Activated naive CD8-positive, alpha-beta T cell treated with anti-CD3 and anti-CD28 coated beads, Interleukin-2, amount 50 U/mL, for 24 hours (primary cell): ENCODE results near the gene TBC1D2.

Experiments
- ATAC-seq: fragments of 150-1000 bp; cut with Tn5 transposase; one replicate; pipeline ENCODE4 v1.10.0; 2021
- DNase-seq: peaks from one replicate; pipeline ENCODE4 v3.0.0; 2021
- H3K27ac Mint-ChIP-seq: one replicate; pipeline ENCODE4 v1.8.0; 2021; ENCODE audit warnings: mild to moderate bottlenecking, mixed read lengths
- H3K27me3 Mint-ChIP-seq: one replicate; pipeline ENCODE4 v1.8.0; 2021; ENCODE audit warnings: mixed read lengths
- H3K36me3 Mint-ChIP-seq: one replicate; pipeline ENCODE4 v1.8.0; 2021; ENCODE audit warnings: low read depth, mixed read lengths
- H3K4me1 Mint-ChIP-seq: one replicate; pipeline ENCODE4 v1.8.0; 2021; ENCODE audit warnings: mixed read lengths
- H3K4me3 Mint-ChIP-seq: one replicate; pipeline ENCODE4 v1.8.0; 2021; ENCODE audit warnings: mild to moderate bottlenecking, moderate library complexity, mixed read lengths
- H3K9me3 Mint-ChIP-seq: one replicate; pipeline ENCODE4 v1.8.0; 2021; ENCODE audit warnings: mixed read lengths

TBC1D2 gene

DNA sequence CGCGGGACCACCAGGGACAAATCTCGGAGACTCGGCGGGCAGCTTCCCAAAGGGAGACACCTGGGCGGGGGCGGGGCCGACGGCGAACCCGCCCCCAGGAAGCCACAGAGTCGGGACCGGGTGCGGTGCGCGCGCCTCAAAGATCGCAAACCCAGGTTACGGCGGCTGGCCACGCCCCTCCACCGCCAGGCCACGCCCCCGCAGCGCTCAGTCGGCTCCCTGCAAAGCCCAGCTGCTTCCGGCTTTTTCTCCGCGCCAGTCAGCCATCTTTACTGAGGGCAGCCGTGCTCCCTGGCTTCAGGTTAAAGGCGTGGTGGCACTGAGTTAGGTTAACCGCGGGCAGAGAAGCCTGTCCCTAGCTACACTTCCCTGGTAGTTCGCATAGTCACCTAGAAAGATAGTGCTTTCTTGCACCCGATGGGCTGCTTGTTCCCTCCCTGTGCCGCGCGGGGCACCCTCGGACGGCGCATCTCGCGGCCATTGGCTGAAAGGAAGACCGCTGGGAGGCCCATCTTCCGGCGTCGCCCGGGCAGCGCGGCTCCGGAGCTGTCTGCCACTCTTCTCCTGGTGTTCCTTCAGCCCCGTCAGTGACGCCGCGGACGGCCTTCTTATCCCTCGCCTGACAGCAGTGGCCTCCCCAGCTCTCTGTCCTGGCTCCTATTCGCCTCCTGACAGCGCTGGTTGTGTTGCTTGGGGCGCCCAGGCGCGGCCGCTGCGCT is at the start of gene TBC1D2:
Gene TBC1D2 (minus strand): TSS at position 72 of the 719 bp plus-strand sequence. CDS start 108 bp downstream, outside the sequence.
- ATAC-seq (peak; percentile 83), DNase-seq (peak; percentile 98)
- Mint-ChIP-seq H3K4me3 (peak within 1 kb of the TSS; percentile 88), H3K4me1 (peaks cover 19% of the 10 kb centered on the region), H3K27me3 (no peaks in the 10 kb centered on the region), H3K36me3 (no peaks in the 10 kb centered on the region), H3K9me3 (no peaks in the 10 kb centered on the region), H3K27ac (peak within 1 kb of the TSS; percentile 94)

DNA sequence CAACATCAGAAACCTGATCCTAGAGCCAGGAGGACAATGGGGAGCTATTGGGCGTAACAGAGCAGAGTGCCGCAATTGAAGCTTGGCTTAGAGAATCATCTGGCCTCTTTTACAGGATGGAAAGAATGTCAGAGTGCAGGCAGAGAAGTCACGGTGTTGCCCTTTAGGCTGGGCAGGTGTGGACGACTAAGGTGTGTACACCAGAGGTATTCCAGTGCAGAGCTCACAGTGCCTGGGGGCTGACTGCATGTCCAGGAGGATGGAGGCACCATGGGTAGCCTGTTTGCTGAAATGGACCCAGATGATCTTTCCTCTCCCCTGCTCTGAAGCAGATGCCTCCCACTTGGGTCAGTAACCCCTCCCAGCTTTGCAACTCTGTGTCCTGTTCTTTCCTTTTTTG is 48.9 kb upstream of the TBC1D2 start:
- Mint-ChIP-seq H3K27me3 (no peaks in the 10 kb centered on the region), H3K27ac (no peak overlapping the region), H3K4me3 (no peak overlapping the region), H3K9me3 (no peaks in the 10 kb centered on the region), H3K4me1 (no peaks in the 10 kb centered on the region), H3K36me3 (no peaks in the 10 kb centered on the region)
- ATAC-seq (no peak), DNase-seq (no peak)

GRCh38 chr9:98303633-98304125 is 48.2 kb upstream of the TBC1D2 start:
- no peak for ATAC-seq
- H3K27ac Mint-ChIP-seq, result no peak overlapping the region
- no peak overlapping the region for H3K4me3 Mint-ChIP-seq
- DNase-seq, result no peak
- no peaks in the 10 kb centered on the region for H3K9me3 Mint-ChIP-seq
- no peaks in the 10 kb centered on the region for H3K4me1 Mint-ChIP-seq
- H3K27me3 Mint-ChIP-seq, result peaks cover 1% of the 10 kb centered on the region
- H3K36me3 Mint-ChIP-seq, result no peaks in the 10 kb centered on the region

DNA sequence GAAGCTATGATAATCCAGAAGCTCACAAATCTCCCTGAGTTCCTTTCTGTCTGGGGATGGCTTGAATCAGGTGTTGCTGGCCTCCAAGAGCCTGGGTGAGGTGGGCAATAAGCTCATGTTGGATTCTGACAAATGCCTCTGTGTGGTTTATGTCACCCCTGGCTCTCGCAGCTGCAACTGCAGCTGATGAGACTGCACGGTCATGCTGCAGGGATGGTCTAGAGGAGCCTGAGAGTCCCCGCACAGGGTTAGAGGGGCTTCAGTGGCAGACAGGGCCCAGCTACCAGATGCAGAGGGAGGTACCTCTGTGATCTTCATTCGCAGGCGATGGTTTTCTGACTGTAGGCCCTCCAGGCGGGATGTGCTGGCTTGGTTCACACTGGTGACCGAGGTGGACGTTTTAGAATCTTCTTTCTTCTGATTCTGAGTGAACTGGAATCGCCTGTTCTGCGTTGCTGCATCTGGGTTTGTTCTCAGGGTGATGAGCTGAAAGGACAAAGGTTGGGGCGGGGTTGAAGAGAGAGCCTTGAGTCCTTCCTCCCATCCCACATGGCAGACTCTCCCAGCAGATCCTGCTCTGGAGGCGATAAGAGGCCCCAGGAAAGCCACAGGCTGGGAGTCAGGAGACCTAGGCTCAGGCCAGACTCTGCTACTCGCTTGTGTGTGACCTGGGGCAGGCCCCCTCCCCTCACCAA is 47.6 kb upstream of the TBC1D2 start:
- no peaks in the 10 kb centered on the region for H3K4me1 Mint-ChIP-seq
- H3K27ac Mint-ChIP-seq, result no peak overlapping the region
- no peaks in the 10 kb centered on the region for H3K9me3 Mint-ChIP-seq
- no peak for DNase-seq
- H3K4me3 Mint-ChIP-seq, result no peak overlapping the region
- H3K27me3 Mint-ChIP-seq, result peaks cover 4% of the 10 kb centered on the region
- ATAC-seq, result no peak
- H3K36me3 Mint-ChIP-seq, result no peaks in the 10 kb centered on the region

DNA sequence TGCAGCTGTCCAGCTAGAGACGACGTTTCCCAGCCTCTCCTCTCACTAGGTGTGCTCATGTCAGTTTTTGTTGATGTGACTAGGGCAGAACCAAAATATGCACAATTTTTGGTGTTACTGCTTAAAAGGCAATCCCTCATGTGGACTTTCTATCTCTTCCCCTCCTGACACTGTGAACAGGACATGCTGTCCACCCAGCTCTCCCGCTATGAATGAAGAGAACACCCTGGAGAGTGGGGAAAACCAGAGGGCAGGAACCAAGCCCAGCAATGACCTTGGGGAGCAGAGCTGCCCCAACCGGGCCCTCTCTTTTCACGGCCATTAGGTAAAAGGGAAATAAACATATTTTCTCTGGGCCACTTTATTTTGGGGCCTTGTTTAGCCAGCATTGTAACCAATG is 46.7 kb upstream of the TBC1D2 start:
- no peak for ATAC-seq
- H3K27ac Mint-ChIP-seq, result no peak overlapping the region
- no peaks in the 10 kb centered on the region for H3K9me3 Mint-ChIP-seq
- DNase-seq, result no peak
- H3K27me3 Mint-ChIP-seq, result peaks cover 6% of the 10 kb centered on the region
- no peak overlapping the region for H3K4me3 Mint-ChIP-seq
- H3K36me3 Mint-ChIP-seq, result no peaks in the 10 kb centered on the region
- no peaks in the 10 kb centered on the region for H3K4me1 Mint-ChIP-seq

GRCh38 chr9:98300611-98301010 is 45.2 kb upstream of the TBC1D2 start:
- Mint-ChIP-seq H3K9me3 (no peaks in the 10 kb centered on the region), H3K27me3 (peaks cover 6% of the 10 kb centered on the region), H3K36me3 (no peaks in the 10 kb centered on the region), H3K4me1 (no peaks in the 10 kb centered on the region), H3K4me3 (no peak overlapping the region), H3K27ac (no peak overlapping the region)
- ATAC-seq (no peak), DNase-seq (no peak)

DNA sequence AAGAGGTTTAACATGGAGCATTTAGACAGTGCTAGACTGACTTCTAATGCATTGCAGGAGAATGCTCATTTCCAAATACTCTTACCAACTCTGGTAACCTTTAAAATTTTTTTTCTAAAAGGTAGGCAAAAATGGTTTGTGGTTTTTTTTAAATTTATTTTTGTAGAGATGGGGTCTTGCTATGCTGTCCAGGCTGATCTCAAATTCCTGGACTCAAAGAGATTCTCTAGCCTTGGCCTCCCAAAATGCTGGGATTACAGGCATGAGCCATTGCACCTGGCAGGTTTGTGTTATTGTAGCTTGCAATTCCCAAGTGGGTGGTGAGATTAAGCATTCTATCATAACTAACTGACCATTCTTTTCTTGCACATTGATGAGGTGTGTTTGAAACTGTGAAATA is 43.0 kb upstream of the TBC1D2 start:
- no peak overlapping the region for H3K4me3 Mint-ChIP-seq
- no peaks in the 10 kb centered on the region for H3K9me3 Mint-ChIP-seq
- DNase-seq (no peak), ATAC-seq (no peak)
- peaks cover 6% of the 10 kb centered on the region for H3K27me3 Mint-ChIP-seq
- no peak overlapping the region for H3K27ac Mint-ChIP-seq
- no peaks in the 10 kb centered on the region for H3K4me1 Mint-ChIP-seq
- no peaks in the 10 kb centered on the region for H3K36me3 Mint-ChIP-seq

- no peaks in the 10 kb centered on the region for H3K9me3 Mint-ChIP-seq
- peaks cover 8% of the 10 kb centered on the region for H3K27me3 Mint-ChIP-seq
- H3K4me1 Mint-ChIP-seq, result no peaks in the 10 kb centered on the region
- no peak for ATAC-seq
- H3K27ac Mint-ChIP-seq, result no peak overlapping the region
- no peak overlapping the region for H3K4me3 Mint-ChIP-seq
- DNase-seq, result no peak
- H3K36me3 Mint-ChIP-seq, result no peaks in the 10 kb centered on the region
Observed at GRCh38 chr9:98295824-98296223, 40.4 kb upstream of the TBC1D2 start.

GRCh38 chr9:98291820-98292219 is 36.4 kb upstream of the TBC1D2 start:
- no peak for ATAC-seq
- no peaks in the 10 kb centered on the region for H3K4me1 Mint-ChIP-seq
- no peaks in the 10 kb centered on the region for H3K9me3 Mint-ChIP-seq
- no peaks in the 10 kb centered on the region for H3K36me3 Mint-ChIP-seq
- H3K27ac Mint-ChIP-seq, result no peak overlapping the region
- no peak overlapping the region for H3K4me3 Mint-ChIP-seq
- H3K27me3 Mint-ChIP-seq, result peaks cover 2% of the 10 kb centered on the region
- no peak for DNase-seq

GRCh38 chr9:98290411-98290810 is 35.0 kb upstream of the TBC1D2 start:
- Mint-ChIP-seq H3K36me3 (no peaks in the 10 kb centered on the region), H3K4me1 (no peaks in the 10 kb centered on the region), H3K4me3 (no peak overlapping the region), H3K9me3 (no peaks in the 10 kb centered on the region), H3K27me3 (peaks cover 2% of the 10 kb centered on the region), H3K27ac (no peak overlapping the region)
- DNase-seq, result no peak
- ATAC-seq, result no peak

DNA sequence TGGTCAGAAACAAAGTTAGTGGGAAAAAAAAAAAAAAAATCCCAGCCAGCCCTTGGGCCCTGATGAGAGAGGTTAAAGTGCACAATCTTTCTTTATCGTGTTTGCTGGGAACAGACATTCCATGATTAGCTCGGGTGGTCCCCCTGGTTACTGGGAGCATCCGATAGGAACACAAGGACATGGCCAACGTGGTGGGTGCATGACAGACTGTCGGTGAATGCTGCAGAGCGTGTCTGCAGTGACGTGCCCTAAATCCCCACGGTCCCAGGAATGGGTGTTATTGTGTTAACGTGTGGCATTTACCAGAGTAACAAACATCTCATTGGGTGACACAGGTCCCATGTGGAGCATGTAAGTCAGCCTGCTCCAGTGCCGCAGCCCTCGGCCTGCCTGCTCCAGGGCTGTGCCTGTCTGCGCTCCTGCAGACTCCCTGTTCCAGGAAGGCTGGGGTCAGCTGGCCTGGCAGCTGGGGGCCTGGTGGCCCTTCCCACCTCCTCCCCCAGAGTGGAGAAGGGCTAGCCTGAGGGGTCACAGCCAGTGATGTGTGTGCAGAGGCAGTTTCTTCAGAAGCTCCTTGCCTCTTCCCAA is 34.3 kb upstream of the TBC1D2 start:
- no peak for DNase-seq
- H3K27ac Mint-ChIP-seq, result no peak overlapping the region
- peaks cover 2% of the 10 kb centered on the region for H3K27me3 Mint-ChIP-seq
- no peaks in the 10 kb centered on the region for H3K4me1 Mint-ChIP-seq
- no peaks in the 10 kb centered on the region for H3K36me3 Mint-ChIP-seq
- H3K4me3 Mint-ChIP-seq, result no peak overlapping the region
- no peak for ATAC-seq
- H3K9me3 Mint-ChIP-seq, result no peaks in the 10 kb centered on the region

GRCh38 chr9:98288881-98289280 is 33.4 kb upstream of the TBC1D2 start:
- DNase-seq (no peak), ATAC-seq (no peak)
- H3K36me3 Mint-ChIP-seq, result no peaks in the 10 kb centered on the region
- H3K4me3 Mint-ChIP-seq, result no peak overlapping the region
- no peak overlapping the region for H3K27ac Mint-ChIP-seq
- no peaks in the 10 kb centered on the region for H3K4me1 Mint-ChIP-seq
- H3K9me3 Mint-ChIP-seq, result no peaks in the 10 kb centered on the region
- H3K27me3 Mint-ChIP-seq, result peaks cover 3% of the 10 kb centered on the region

DNA sequence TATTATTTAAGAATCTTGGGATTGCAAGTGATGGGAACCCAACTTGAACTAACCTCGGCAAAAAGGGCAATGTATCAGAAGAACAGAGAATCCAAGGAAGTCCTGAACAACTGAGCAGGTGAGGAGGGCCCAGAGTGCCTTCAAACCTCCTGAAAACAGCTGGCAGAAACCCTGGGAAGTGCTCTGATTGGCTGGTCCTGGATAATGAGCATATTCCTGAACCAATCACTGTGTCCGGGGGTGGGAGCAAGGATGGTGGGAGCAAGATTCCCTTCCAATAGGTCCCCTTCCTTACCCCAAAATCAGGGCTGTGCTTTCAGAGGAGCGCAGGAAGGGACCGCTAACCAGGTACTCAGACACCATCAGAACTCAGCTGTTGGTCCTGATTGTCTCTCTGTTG is 31.9 kb upstream of the TBC1D2 start:
- H3K4me1 Mint-ChIP-seq, result no peaks in the 10 kb centered on the region
- no peak overlapping the region for H3K27ac Mint-ChIP-seq
- no peak overlapping the region for H3K4me3 Mint-ChIP-seq
- H3K36me3 Mint-ChIP-seq, result no peaks in the 10 kb centered on the region
- H3K9me3 Mint-ChIP-seq, result no peaks in the 10 kb centered on the region
- DNase-seq (no peak), ATAC-seq (no peak)
- peaks cover 6% of the 10 kb centered on the region for H3K27me3 Mint-ChIP-seq

GRCh38 chr9:98285446-98285845 is 30.0 kb upstream of the TBC1D2 start:
- Mint-ChIP-seq H3K36me3 (no peaks in the 10 kb centered on the region), H3K9me3 (no peaks in the 10 kb centered on the region), H3K27me3 (peaks cover 5% of the 10 kb centered on the region), H3K4me3 (no peak overlapping the region), H3K4me1 (no peaks in the 10 kb centered on the region), H3K27ac (no peak overlapping the region)
- no peak for DNase-seq
- ATAC-seq, result no peak

DNA sequence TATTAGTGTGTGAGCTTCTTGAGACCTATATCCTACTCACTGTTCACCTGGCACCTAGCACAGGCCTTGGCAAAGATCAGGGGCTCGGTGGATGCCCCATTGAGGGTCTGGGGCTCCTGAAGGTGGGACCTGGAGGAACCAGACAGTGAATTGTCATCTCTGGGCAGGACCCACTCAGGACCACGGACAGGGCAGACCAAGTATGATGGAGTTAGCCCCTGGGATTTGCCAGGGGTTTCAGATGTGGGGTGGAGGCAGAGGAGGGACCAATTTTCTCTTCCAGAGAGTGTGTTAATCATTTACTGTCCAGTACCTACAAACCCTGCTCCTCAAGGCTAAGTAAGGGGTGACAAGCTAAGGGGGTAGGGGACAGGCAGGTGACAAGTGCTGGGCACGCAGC is 29.3 kb upstream of the TBC1D2 start:
- DNase-seq (no peak), ATAC-seq (no peak)
- H3K27ac Mint-ChIP-seq, result no peak overlapping the region
- no peaks in the 10 kb centered on the region for H3K36me3 Mint-ChIP-seq
- H3K4me1 Mint-ChIP-seq, result no peaks in the 10 kb centered on the region
- peaks cover 5% of the 10 kb centered on the region for H3K27me3 Mint-ChIP-seq
- no peaks in the 10 kb centered on the region for H3K9me3 Mint-ChIP-seq
- no peak overlapping the region for H3K4me3 Mint-ChIP-seq
